GM12874 (cell line): ENCODE data around the gene SOAT1.

Experiments
- CTCF ChIP-seq: IDR thresholded peaks from 2 replicates; pipeline ENCODE4 v1.5.1; 2011; ENCODE audit warnings: low read depth, mild to moderate bottlenecking, control low read depth, low read length, moderate library complexity; ENCODE audit not compliant: insufficient read depth

SOAT1 gene

DNA sequence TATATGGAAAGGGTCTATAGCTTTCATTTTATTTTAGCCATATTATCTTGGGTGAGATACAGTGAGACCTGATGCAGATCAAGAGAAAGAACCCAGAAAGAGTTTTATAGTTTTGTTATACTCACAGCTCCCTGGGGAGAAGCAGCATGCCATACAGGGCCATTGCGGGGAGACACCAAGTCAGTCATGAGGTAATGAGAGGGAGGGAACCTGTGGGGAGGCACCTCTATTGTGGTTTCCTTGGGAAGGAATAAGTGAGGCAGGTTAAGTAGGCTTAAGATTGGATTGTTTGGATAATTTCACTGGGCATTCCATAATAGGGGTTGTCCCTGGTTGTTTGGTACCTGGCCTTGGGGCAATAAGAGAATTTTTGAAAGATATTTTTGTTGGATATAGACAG lies 91.9 kb downstream of the SOAT1 start:
- no peak for TF ChIP-seq CTCF

DNA sequence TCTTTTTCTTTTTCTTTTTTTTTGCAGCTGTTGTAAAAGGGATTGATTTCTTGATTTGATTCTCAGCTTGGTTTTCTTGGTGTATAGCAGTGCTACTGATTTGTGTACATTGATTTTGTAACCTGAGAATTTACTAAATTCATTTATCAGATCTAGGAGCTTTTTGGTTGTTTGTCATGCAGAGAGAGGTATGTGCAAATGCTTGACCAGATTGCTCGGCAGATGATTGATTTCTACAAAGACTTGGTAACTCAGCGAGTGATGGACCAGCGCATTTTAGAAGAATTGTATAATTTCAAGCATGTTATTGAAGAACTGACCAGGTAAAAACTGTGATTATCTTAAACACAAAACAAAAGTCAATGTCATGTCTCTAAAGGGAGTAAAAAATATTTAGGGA lies 100.1 kb downstream of the SOAT1 start:
- no peak for TF ChIP-seq CTCF
